Transverse colon (tissue), 4 donors: Measurements from ENCODE around the gene CCL8. TPM values are rescaled to one million over a fixed set of nuclear protein-coding genes. Genes with fewer than 3 reads are reported as not detected.

Experiments
- DNase-seq: peaks from one replicate; pipeline ENCODE4 v3.0.0-alpha.2; 2019
- H3K27ac ChIP-seq, 4 donors: fragments of 200-600 bp; sonication (generic); 2 replicates each; pipeline ENCODE4 v1.5.1; 2016 to 2018; ENCODE audit warnings: inconsistent platforms in 4 of 4
- H3K27me3 ChIP-seq: fragments of 200-600 bp; sonication (generic); 2 replicates; pipeline ENCODE4 v1.5.1; 2017; ENCODE audit warnings: inconsistent platforms
- H3K36me3 ChIP-seq, 4 donors: fragments of 200-600 bp; sonication (generic); 2 replicates each; pipeline ENCODE4 v1.5.1; 2017 to 2019; ENCODE audit warnings: inconsistent platforms in 4 of 4
- H3K4me1 ChIP-seq, 4 donors: fragments of 200-600 bp; sonication (generic); 2 replicates each; pipeline ENCODE4 v1.5.1; 2017 to 2020; ENCODE audit warnings: inconsistent platforms in 4 of 4
- H3K4me3 ChIP-seq, 4 donors: fragments of 200-600 bp; sonication (generic); 1 replicate in 1 of 4; 2 replicates in 3 of 4; pipeline versions ENCODE4 v1.5.1 to v1.6.1; 2017 to 2019; ENCODE audit warnings: inconsistent platforms in 4 of 4
- H3K9me3 ChIP-seq, 2 donors: fragments of 200-600 bp; sonication (generic); 2 replicates each; pipeline ENCODE4 v1.5.1; 2017 to 2019; ENCODE audit warnings: inconsistent platforms in 2 of 2
- EP300 ChIP-seq: sonication (generic); formaldehyde crosslinking; IDR thresholded peaks from one replicate; pipeline ENCODE4 v1.6.1; 2017; ENCODE audit warnings: antibody characterized with exemption, low read depth
- POLR2A ChIP-seq: fragments of 450-650 bp; IDR thresholded peaks from one replicate; pipeline ENCODE4 v1.6.1; 2016; ENCODE audit warnings: antibody characterized with exemption, mild to moderate bottlenecking, moderate library complexity
- POLR2AphosphoS5 ChIP-seq, 3 donors: sonication (generic); formaldehyde crosslinking; IDR thresholded peaks; one replicate each; pipeline ENCODE4 v1.6.1; 2016; ENCODE audit warnings: antibody characterized with exemption in 3 of 3
- WGBS, 2 donors: methylation state at CpG; one replicate each; pipeline ENCODE4 v1.1.5; 2018; ENCODE audit warnings: low coverage in 1 of 2; 5-methylcytosine and 5-hydroxymethylcytosine counted together
- in situ Hi-C, 4 donors: fragments of 200-750 bp; cut with MboI; loops; one replicate each; pipeline versions ENCODE4 v1.15.0 to v1.15.1; 2017; ENCODE audit warnings: low sequenced_read_pairs in 3 of 4, low pct_ligation_motif_present in 1 of 4, low pct_unique_long_range_greater_than_20kb in 1 of 4
- intact Hi-C: fragments of 100-400 bp; cut with DNase I; formaldehyde crosslinking; loops from one replicate; pipeline ENCODE4 v1.15.1; 2023; ENCODE audit warnings: low total_unique reads
- total RNA-seq, 4 donors: library from RNA; depleted of rRNA; stranded (reverse); fragments of >200 nt; gene quantifications; one replicate each; pipeline ENCODE4 v1.1.0, GENCODE V29; 2016
- TF ChIP-seq, protein P1 (sequence below), 5 experiments: fragments of 200-600 bp in 3 of 5; fragments of 450-650 bp in 2 of 5; sonication (generic) in 3 of 5; IDR thresholded peaks; 1 replicate in 2 of 5; 2 replicates in 3 of 5; pipeline ENCODE4 v1.5.1; 2016 to 2017; ENCODE audit warnings: antibody characterized with exemption in 5 of 5, inconsistent platforms in 3 of 5, mild to moderate bottlenecking in 2 of 5, moderate library complexity in 1 of 5

The CCL8 gene
- total RNA-seq, 4 donors from 2014 or later, result 1.2 to 10.9 TPM; not detected in 2

DNA sequence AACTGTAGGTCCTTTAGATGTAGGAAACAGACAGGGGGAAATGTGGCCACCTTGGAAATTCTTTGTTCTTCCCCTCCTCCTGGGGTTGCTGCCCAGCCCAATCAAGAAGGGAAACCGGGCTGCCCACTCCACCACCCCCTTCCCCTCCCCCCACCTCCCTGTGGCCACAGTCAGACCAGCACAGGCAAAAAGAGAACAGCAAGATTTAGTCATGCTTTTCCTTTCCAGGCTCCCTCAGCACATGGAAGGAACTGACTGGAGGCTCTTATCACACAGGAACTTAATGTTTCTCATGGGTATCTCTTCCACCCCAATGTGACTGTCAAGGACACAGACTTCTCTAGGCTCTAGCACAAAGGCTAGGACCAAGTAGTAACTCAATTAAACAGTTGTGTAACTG lies 46.8 kb downstream of the CCL8 start:
- no peaks in the 10 kb centered on the region for H3K9me3 ChIP-seq
- TF ChIP-seq POLR2AphosphoS5 (IDR thresholded peaks at IDR 0.05) (no peak), POLR2A (no peak), EP300 (no peak)
- TF ChIP-seq, protein P1, sequence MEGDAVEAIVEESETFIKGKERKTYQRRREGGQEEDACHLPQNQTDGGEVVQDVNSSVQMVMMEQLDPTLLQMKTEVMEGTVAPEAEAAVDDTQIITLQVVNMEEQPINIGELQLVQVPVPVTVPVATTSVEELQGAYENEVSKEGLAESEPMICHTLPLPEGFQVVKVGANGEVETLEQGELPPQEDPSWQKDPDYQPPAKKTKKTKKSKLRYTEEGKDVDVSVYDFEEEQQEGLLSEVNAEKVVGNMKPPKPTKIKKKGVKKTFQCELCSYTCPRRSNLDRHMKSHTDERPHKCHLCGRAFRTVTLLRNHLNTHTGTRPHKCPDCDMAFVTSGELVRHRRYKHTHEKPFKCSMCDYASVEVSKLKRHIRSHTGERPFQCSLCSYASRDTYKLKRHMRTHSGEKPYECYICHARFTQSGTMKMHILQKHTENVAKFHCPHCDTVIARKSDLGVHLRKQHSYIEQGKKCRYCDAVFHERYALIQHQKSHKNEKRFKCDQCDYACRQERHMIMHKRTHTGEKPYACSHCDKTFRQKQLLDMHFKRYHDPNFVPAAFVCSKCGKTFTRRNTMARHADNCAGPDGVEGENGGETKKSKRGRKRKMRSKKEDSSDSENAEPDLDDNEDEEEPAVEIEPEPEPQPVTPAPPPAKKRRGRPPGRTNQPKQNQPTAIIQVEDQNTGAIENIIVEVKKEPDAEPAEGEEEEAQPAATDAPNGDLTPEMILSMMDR (IDR thresholded peaks at IDR 0.05), result no peak
- DNase-seq, result no peak
- H3K4me1 ChIP-seq, result peaks cover 0 to 1% (median 0%) of the 10 kb centered on the region in 4 donors
- H3K4me3 ChIP-seq, result no peak overlapping the region
- intact Hi-C loops (no loop called here), in situ Hi-C loops (loop anchor here in 1 of 4 donors (5.0 kb wide), 1 partner anchor 169 kb away; no protein-coding TSS in a partner anchor)
- H3K36me3 ChIP-seq, result no peaks in the 10 kb centered on the region
- 33% methylated on average over 1 of the region's 1 CpG; no CpG with 5 or more reads in 1 of the 2 donors for WGBS, 2 donors
- H3K27ac ChIP-seq, result no peak overlapping the region
- no peaks in the 10 kb centered on the region for H3K27me3 ChIP-seq

DNA sequence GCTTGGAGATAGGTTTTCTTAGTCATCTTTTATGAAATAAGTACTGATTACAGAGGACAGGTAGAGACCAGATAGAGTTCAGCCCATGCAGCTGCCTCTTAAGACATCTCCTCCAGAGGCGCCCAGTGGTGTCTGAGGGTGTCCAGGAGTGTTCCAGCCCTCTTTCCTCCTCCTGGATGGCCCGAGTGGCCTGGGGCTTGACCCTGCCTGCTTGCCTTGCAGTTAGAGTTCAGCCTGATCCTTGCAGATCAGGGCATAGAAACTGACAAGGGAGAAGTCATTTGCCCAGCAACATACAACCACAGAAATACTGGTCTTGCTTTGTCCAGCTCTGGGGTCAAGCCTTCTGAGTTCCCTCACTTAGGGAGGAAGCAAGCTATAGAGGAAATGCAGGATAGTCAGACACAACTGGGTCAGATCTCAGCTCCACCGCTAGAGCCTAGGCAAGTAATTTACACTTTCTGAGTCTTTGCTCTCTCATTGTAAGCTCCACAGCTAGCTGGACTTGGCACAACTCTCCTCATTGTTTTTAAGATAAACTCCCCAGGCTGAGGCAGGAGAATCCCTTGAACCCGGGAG lies 47.4 kb downstream of the CCL8 start:
- no peak for DNase-seq
- Histone ChIP-seq H3K27me3 (no peaks in the 10 kb centered on the region), H3K4me1 (peaks cover 0 to 4% (median 0%) of the 10 kb centered on the region in 4 donors), H3K27ac (no peak overlapping the region), H3K9me3 (no peaks in the 10 kb centered on the region), H3K36me3 (no peaks in the 10 kb centered on the region), H3K4me3 (no peak overlapping the region)
- 63 to 67% methylated on average over 1 to 4 of the region's 4 CpGs for WGBS, 2 donors
- TF ChIP-seq, protein P1 (IDR thresholded peaks at IDR 0.05), result no peak
- no peak for TF ChIP-seq POLR2A
- no peak for TF ChIP-seq POLR2AphosphoS5 (IDR thresholded peaks at IDR 0.05)
- no peak for TF ChIP-seq EP300
- intact Hi-C loops (no loop called here), in situ Hi-C loops (loop anchor here in 1 of 4 donors (5.0 kb wide), 1 partner anchor 169 kb away; no protein-coding TSS in a partner anchor)

DNA sequence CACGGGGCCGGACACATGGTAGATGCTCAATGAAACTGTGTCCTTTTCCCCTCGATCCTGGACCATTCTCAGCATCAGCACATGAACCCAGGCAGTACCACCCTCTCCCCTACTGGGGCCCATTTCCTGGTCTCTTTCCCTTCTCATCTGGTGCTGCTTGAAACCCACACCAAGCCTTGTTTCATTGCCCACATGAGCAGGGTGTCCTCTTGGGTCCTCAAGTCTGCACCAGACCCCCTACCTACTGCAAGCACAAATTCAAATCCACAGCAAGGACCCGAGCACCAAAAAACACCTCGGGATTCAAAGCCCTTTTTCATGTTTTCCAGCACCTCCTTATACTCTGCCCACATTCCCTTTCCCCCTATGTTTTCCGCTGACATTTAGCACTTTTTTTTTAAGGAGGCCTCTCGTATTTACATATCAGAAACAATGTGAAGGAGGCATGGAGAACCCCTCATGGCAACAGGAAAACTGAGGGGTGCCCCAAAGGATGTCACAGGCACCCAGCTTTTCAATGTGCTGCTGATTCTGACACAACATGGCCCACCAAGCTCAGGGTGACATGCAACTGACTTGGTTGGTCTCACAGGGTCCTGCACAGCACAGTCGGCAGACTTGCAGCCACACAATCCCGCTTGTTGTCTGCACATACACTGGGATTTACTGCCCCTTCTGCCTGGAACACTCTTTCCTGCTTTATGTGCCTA lies 48.4 kb downstream of the CCL8 start:
- TF ChIP-seq POLR2A (no peak), POLR2AphosphoS5 (IDR thresholded peaks at IDR 0.05) (no peak), EP300 (no peak)
- TF ChIP-seq, protein P1 (IDR thresholded peaks at IDR 0.05), result no peak
- intact Hi-C loops (no loop called here), in situ Hi-C loops (loop anchor here in 1 of 4 donors (5.0 kb wide), 1 partner anchor 170 kb away; no protein-coding TSS in a partner anchor)
- 80 to 87% methylated on average over 3 to 9 of the region's 9 CpGs for WGBS, 2 donors
- Histone ChIP-seq H3K27me3 (no peaks in the 10 kb centered on the region), H3K4me3 (no peak overlapping the region), H3K27ac (no peak overlapping the region), H3K9me3 (no peaks in the 10 kb centered on the region), H3K4me1 (peaks cover 0 to 4% (median 0%) of the 10 kb centered on the region in 4 donors), H3K36me3 (no peaks in the 10 kb centered on the region)
- DNase-seq, result no peak

DNA sequence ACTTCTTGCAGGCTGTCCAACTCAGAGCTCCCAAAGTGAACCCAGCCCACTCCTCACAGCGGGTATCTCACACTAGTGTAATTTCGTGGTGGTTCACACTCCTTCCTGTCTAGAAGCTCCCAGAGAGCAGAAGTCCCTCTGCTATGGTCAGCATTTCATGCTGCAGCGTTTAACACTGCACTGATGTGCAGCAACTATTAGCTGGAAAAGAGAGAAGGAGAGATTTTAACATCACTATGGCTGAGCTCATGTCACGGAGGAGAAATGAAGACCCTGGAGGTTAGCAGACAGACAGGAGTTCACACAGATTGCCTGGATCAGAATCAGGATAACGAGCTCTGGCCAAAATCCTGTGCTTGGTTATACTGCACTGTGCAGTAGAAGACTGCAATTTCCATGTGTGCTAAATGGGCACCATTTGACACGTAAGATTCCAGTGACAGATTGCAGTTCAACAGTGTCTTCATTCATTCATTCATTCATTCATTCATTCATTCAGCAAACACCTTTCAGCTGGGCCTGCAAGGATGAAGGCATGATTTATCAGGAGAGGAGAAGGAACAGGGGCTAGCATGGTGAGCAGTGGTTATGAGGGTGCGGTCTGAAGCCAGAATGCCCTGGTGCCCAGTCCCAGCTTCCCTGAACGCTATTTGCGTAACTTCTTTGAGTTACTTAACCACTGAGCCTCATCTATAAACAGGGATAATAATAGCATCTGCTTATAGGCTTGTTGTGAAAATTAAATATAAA lies 49.1 kb downstream of the CCL8 start:
- intact Hi-C loops, result no loop called here
- 70% methylated on average over 9 of the region's 9 CpGs; no CpG with 5 or more reads in 1 of the 2 donors for WGBS, 2 donors

More for the DNA sequence above, 49.1 kb downstream of the CCL8 start:
- no peak overlapping the region for H3K27ac ChIP-seq
- H3K4me1 ChIP-seq, result peaks cover 0 to 4% (median 0%) of the 10 kb centered on the region in 4 donors
- no peaks in the 10 kb centered on the region for H3K27me3 ChIP-seq
- no peak for DNase-seq
- no peaks in the 10 kb centered on the region for H3K36me3 ChIP-seq
- no peak for TF ChIP-seq EP300
- TF ChIP-seq POLR2AphosphoS5 (IDR thresholded peaks at IDR 0.05), result no peak
- TF ChIP-seq, protein P1 (IDR thresholded peaks at IDR 0.05), result no peak
- no peak for TF ChIP-seq POLR2A
- in situ Hi-C loops, result loop anchor here in 1 of 4 donors (5.0 kb wide), 1 partner anchor 171 kb away; no protein-coding TSS in a partner anchor
- no peaks in the 10 kb centered on the region for H3K9me3 ChIP-seq
- no peak overlapping the region for H3K4me3 ChIP-seq
